CD1c-positive myeloid dendritic cell (primary cell): ENCODE data around the gene POU3F1.
A peak's percentile ranks its signal among the peaks of the same experiment; 100 is the strongest.

ENCODE experiments used
- DNase-seq: peaks from one replicate; pipeline ENCODE4 v3.0.0-alpha.2; 2016; ENCODE audit errors: extremely low spot score

POU3F1 gene

GRCh38 chr1:38028105-38028591 lies 18.4 kb downstream of the POU3F1 start:
- no peak for DNase-seq

- no peak for DNase-seq
These were observed 19.1 kb downstream of the POU3F1 start for GRCh38 chr1:38027201-38028104.

- DNase-seq: peak; percentile 50
These were observed 19.9 kb downstream of the POU3F1 start for GRCh38 chr1:38026592-38027200.

GRCh38 chr1:38025664-38026063 lies 20.9 kb downstream of the POU3F1 start:
- DNase-seq: no peak

GRCh38 chr1:38025233-38025632 lies 21.4 kb downstream of the POU3F1 start:
- no peak for DNase-seq

- no peak for DNase-seq
These were observed 23.8 kb downstream of the POU3F1 start for GRCh38 chr1:38022810-38023209.

- no peak for DNase-seq
These were observed 24.6 kb downstream of the POU3F1 start for GRCh38 chr1:38021969-38022368.

GRCh38 chr1:38020396-38020795 lies 26.2 kb downstream of the POU3F1 start:
- DNase-seq: no peak

GRCh38 chr1:38018864-38019343 lies 27.7 kb downstream of the POU3F1 start:
- peak; percentile 62 for DNase-seq

- no peak for DNase-seq
These were observed 30.4 kb downstream of the POU3F1 start for GRCh38 chr1:38015978-38016725.

- DNase-seq: no peak
These were observed 31.7 kb downstream of the POU3F1 start for GRCh38 chr1:38014724-38015424.

- no peak for DNase-seq
These were observed 32.4 kb downstream of the POU3F1 start for GRCh38 chr1:38014171-38014570.

GRCh38 chr1:38013227-38013622 lies 33.4 kb downstream of the POU3F1 start:
- no peak for DNase-seq

- peak; percentile 98 for DNase-seq
These were observed 34.0 kb downstream of the POU3F1 start, which contains the start of gene UTP11 for GRCh38 chr1:38012363-38013226. TSS of gene UTP11 (plus strand) at chr1:38012734. CDS start at chr1:38012803, 69 bp downstream.

GRCh38 chr1:38009841-38010180 lies 36.8 kb downstream of the POU3F1 start:
- DNase-seq: no peak

GRCh38 chr1:38009088-38009840 lies 37.3 kb downstream of the POU3F1 start:
- DNase-seq: peak; percentile 40

GRCh38 chr1:38006008-38006828 lies 40.4 kb downstream of the POU3F1 start:
- peak; percentile 4 for DNase-seq

GRCh38 chr1:38005195-38006007 lies 41.2 kb downstream of the POU3F1 start, which contains the start of gene FHL3:
TSS of gene FHL3 (minus strand) at chr1:38005514. CDS start at chr1:37999412, 6,102 bp downstream.
- DNase-seq: peak; percentile 67
